PFSK-1 (cell line): ENCODE results near the gene GLTP.

ENCODE experiments used
- FOXP2 ChIP-seq: optimal IDR thresholded peaks from 2 replicates; pipeline ENCODE3; 2011; ENCODE audit warnings: borderline replicate concordance, control low read depth, inconsistent platforms; ENCODE audit not compliant: insufficient read depth; ENCODE audit errors: extremely low read length, extremely low read depth
- POLR2AphosphoS5 ChIP-seq: IDR thresholded peaks from 2 replicates; pipeline ENCODE4 v1.6.1; 2012; ENCODE audit warnings: low read depth, mild to moderate bottlenecking, control low read depth, low read length, moderate library complexity
- SIN3A ChIP-seq: IDR thresholded peaks from 2 replicates; pipeline ENCODE4 v1.6.1; 2012; ENCODE audit warnings: mild to moderate bottlenecking, low read length, moderate library complexity, borderline replicate concordance; ENCODE audit not compliant: insufficient read depth
- TAF1 ChIP-seq: IDR thresholded peaks from 2 replicates; pipeline ENCODE4 v1.6.1; 2012; ENCODE audit warnings: low read length, control low read depth, borderline replicate concordance; ENCODE audit not compliant: insufficient read depth
- TF ChIP-seq, protein P1 (sequence below), 2 experiments: IDR thresholded peaks; 2 replicates each; pipeline versions ENCODE4 v1.6.1 to v1.8.0; 2011 to 2012; ENCODE audit warnings: low read depth in 2 of 2, low read length in 2 of 2, control low read depth in 1 of 2, inconsistent platforms in 1 of 2, mild to moderate bottlenecking in 1 of 2, moderate library complexity in 1 of 2; ENCODE audit not compliant: insufficient read depth in 1 of 2

The GLTP gene

DNA sequence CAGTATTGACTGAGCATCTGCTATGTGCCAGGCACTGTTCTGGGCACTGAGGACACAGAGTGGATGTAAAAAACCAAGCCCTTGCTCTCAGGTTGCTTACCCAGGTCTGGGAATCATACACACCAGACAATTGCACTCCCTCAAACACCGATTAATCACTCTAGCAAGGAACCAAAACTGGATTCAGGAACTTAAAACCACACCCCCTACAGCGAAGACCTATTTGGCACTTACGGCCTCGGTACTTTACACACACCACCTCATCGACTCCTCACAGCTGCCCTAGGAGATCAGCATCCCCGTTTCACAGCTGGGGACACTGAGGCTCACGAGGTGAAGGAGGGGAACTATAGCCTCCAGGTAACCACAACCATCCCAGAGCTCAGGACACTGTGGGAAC lies 1.6 kb downstream of the GLTP start:
- TF ChIP-seq POLR2AphosphoS5 (no peak), SIN3A (no peak), TAF1 (no peak), FOXP2 (no peak)
- TF ChIP-seq, protein P1, sequence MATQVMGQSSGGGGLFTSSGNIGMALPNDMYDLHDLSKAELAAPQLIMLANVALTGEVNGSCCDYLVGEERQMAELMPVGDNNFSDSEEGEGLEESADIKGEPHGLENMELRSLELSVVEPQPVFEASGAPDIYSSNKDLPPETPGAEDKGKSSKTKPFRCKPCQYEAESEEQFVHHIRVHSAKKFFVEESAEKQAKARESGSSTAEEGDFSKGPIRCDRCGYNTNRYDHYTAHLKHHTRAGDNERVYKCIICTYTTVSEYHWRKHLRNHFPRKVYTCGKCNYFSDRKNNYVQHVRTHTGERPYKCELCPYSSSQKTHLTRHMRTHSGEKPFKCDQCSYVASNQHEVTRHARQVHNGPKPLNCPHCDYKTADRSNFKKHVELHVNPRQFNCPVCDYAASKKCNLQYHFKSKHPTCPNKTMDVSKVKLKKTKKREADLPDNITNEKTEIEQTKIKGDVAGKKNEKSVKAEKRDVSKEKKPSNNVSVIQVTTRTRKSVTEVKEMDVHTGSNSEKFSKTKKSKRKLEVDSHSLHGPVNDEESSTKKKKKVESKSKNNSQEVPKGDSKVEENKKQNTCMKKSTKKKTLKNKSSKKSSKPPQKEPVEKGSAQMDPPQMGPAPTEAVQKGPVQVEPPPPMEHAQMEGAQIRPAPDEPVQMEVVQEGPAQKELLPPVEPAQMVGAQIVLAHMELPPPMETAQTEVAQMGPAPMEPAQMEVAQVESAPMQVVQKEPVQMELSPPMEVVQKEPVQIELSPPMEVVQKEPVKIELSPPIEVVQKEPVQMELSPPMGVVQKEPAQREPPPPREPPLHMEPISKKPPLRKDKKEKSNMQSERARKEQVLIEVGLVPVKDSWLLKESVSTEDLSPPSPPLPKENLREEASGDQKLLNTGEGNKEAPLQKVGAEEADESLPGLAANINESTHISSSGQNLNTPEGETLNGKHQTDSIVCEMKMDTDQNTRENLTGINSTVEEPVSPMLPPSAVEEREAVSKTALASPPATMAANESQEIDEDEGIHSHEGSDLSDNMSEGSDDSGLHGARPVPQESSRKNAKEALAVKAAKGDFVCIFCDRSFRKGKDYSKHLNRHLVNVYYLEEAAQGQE (IDR thresholded peaks at IDR 0.05; ENCODE audit: insufficient read depth in 1 of 2, low read depth in 2 of 2, low read length in 2 of 2) = no peak

DNA sequence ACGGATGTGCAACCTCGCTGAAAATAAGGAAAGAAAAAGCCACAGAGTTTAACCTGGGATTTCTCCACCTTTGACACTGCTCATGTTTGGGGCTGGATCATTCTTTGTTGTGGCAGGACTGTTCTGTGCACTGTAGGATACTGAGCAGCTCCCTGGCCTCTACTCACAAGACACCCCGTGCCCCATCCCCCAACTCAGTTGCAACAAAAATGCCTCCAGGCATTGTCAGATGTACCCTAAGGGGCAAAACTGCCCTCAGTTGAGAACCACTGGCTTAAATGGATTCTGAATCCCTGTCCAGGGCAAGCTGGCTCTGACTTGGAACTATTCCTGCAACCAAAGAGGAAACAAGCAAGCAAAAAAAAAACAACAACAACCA lies 2.1 kb downstream of the GLTP start:
- no peak for TF ChIP-seq POLR2AphosphoS5
- TF ChIP-seq FOXP2 = no peak
- TF ChIP-seq, protein P1 (IDR thresholded peaks at IDR 0.05; ENCODE audit: insufficient read depth in 1 of 2, low read depth in 2 of 2, low read length in 2 of 2) = no peak
- no peak for TF ChIP-seq SIN3A
- TF ChIP-seq TAF1 = no peak

DNA sequence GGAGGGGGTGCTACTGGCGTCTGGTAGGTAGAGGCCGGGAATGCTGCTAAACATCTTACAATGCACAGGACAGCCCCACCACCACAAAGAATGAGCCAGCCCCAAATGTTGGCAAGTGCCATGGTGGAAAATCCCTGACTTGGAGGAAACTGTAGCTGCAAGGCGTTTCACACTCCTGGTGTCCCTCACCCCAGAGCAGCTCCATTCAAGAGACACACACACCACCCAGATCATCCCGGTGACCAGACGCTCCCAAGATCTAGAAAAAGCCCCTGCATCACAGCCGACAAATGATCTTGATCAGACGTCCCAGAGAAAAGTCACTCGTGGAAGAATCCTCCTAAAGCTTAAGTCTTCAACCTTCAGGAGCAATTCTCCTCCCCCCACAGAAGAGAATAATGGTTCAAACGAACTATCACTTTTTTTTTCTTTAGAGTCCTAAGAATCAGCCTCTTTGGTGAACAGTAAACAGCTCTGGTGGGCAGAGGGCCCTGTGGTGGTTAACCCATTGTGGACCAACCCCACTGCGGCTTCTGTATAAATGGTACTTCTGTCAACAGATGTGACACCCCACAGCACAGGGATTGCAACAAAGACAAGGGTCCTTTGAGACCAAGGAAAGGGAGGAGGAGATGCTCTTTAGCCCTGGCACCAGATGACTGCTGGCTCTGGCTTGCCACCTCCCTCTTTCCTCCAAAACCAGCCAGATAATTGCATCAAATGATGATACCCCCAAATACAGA lies 2.7 kb downstream of the GLTP start:
- no peak for TF ChIP-seq POLR2AphosphoS5
- no peak for TF ChIP-seq SIN3A
- TF ChIP-seq, protein P1 (IDR thresholded peaks at IDR 0.05; ENCODE audit: insufficient read depth in 1 of 2, low read depth in 2 of 2, low read length in 2 of 2) = no peak
- TF ChIP-seq TAF1 = no peak

DNA sequence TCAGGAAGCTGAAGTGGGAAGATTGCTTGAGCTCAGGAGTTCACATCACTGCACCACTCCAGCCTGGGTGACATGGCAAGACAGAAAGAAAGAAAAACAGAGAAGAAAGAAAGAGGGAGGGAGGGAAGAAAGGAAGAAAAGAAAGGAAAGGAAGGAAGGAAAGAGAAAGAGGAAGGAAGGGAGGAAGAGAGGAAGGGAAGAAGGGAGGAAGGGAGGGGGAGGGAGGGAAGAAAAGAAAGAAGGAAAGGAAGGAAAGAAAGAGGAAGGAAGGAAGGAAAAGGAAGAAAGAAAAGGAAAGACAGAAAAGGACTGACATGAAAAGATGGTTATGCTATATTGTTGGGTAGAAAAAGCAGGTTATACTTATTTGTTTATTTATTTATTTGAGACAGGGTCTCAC lies 3.9 kb downstream of the GLTP start:
- no peak for TF ChIP-seq SIN3A
- TF ChIP-seq, protein P1 (IDR thresholded peaks at IDR 0.05; ENCODE audit: insufficient read depth in 1 of 2, low read depth in 2 of 2, low read length in 2 of 2) = no peak
- TF ChIP-seq TAF1 = no peak
- no peak for TF ChIP-seq POLR2AphosphoS5
- no peak for TF ChIP-seq FOXP2
